Colonic mucosa (tissue), 4 donors: ENCODE measurements around the gene PRKAG2. TPM values are rescaled to one million over a fixed set of nuclear protein-coding genes. Genes with fewer than 3 reads are reported as not detected.

ENCODE experiments used
- DNase-seq: peaks from one replicate; pipeline ENCODE4 v3.0.0-alpha.2; 2020
- H3K27ac ChIP-seq: fragments of 200-600 bp; one replicate; pipeline ENCODE4 v1.8.0; 2021
- H3K27me3 ChIP-seq: fragments of 200-600 bp; one replicate; pipeline ENCODE4 v1.8.0; 2021
- H3K36me3 ChIP-seq: fragments of 200-600 bp; one replicate; pipeline ENCODE4 v1.8.0; 2021
- H3K4me1 ChIP-seq: fragments of 200-600 bp; one replicate; pipeline ENCODE4 v1.8.0; 2021; ENCODE audit warnings: mild to moderate bottlenecking
- H3K4me3 ChIP-seq: fragments of 200-600 bp; one replicate; pipeline ENCODE4 v1.8.0; 2021
- H3K9ac ChIP-seq, 2 donors: one replicate each; pipeline ENCODE4 v1.7.0; 2013; ENCODE audit warnings: control low read depth in 2 of 2, low read depth in 2 of 2, low read length in 2 of 2
- H3K9me3 ChIP-seq: fragments of 200-600 bp; one replicate; pipeline ENCODE4 v1.8.0; 2021
- CTCF ChIP-seq: fragments of 200-600 bp; IDR thresholded peaks from one replicate; pipeline ENCODE4 v1.8.0; 2022; ENCODE audit warnings: antibody characterized with exemption, mild to moderate bottlenecking
- intact Hi-C: fragments of 100-400 bp; cut with DNase I; formaldehyde crosslinking; loops from one replicate; pipeline ENCODE4 v1.14.1; 2022
- total RNA-seq, 2 donors: library from RNA; stranded (reverse); fragmentation: NEBNext Ultra II Directional in 1 of 2; extraction: Animal tissue kit (Norgen Biotek cat#: 25700) in 1 of 2; gene quantifications; one replicate each; pipeline ENCODE4 v1.2.1, GENCODE V29; 2021
- donor health status: healthy.
- donor health status: DM: no; HTN: no; CAD: no.
- donor health status: DM: no; HTN: no; CAD: no.

Gene PRKAG2
- total RNA-seq, 2 donors from 2014 or later = 36.3 to 42.0 TPM

DNA sequence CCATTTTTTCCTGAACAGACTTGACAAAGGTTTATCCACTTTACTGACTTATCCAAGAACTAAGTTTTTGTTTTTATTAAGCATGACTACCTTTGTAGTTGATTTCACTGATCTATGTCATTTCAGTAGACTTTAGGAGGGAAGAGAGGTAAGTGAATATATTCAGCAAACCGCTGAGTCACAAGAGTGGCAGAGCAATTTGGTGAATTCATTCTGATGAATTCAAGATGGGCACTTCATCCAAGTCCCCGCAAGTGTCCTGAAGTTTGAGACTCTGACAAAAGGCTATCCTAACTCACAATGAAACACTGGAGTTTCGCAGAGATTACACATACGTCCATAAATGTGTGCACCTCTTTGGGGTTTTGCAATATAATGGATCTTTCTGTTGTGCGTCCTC lies 255.0 kb downstream of the PRKAG2 start:
- H3K4me1 ChIP-seq = no peaks in the 10 kb centered on the region
- no peaks in the 10 kb centered on the region for H3K9me3 ChIP-seq
- H3K36me3 ChIP-seq = no peaks in the 10 kb centered on the region
- no peak overlapping the region for H3K9ac ChIP-seq
- intact Hi-C loops = no loop called here
- no peaks in the 10 kb centered on the region for H3K27me3 ChIP-seq
- no peak overlapping the region for H3K27ac ChIP-seq
- H3K4me3 ChIP-seq = no peak overlapping the region
- DNase-seq = peak; percentile 2
- no peak for TF ChIP-seq CTCF

DNA sequence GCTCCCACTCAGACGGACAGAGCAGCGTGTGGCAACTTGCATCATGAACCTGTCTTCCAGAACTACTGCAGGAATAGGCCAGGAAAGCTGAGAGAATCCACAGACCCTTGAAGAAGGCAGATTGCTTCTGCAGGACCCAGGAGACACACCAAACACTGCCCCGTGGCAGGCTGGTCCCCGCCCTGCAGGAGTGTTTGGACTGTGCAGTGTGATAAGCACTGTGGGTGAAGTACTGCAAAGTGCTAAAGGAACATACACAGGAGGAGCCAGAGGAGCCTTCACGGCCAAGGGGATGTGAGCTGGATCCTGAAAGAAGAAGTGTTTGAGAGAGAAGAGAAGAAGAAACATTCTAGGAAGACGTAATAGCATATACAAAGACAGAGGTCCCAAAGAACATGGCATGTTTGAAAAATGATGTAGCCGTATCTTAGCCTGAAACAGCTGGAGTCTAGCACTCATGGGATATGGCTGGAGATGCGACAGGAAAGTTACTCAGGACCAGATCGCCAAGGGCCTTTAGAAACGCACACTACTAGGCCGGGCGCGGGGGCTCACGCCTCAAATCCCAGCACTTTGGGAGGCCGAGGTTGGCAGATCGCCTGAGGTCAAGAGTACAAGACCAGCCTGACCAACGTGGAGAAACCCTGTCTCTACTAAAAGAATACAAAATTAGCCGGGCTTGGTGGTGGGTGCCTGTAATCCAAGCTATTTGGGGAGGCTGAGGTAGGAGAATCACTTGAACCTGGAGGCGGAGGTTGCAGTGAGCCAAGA lies 260.3 kb downstream of the PRKAG2 start:
- DNase-seq = no peak

GRCh38 chr7:151615784-151616183 lies 261.1 kb downstream of the PRKAG2 start:
- no peak for TF ChIP-seq CTCF
- Histone ChIP-seq H3K27me3 (no peaks in the 10 kb centered on the region), H3K4me1 (no peaks in the 10 kb centered on the region), H3K36me3 (no peaks in the 10 kb centered on the region), H3K9me3 (no peaks in the 10 kb centered on the region), H3K4me3 (no peak overlapping the region), H3K9ac (no peak overlapping the region), H3K27ac (no peak overlapping the region)
- intact Hi-C loops = no loop called here
- DNase-seq = no peak

More for the DNA sequence above, 260.3 kb downstream of the PRKAG2 start:
- H3K4me3 ChIP-seq = no peak overlapping the region
- H3K27ac ChIP-seq = no peak overlapping the region
- H3K36me3 ChIP-seq = no peaks in the 10 kb centered on the region
- no peaks in the 10 kb centered on the region for H3K9me3 ChIP-seq
- no peaks in the 10 kb centered on the region for H3K27me3 ChIP-seq
- no peaks in the 10 kb centered on the region for H3K4me1 ChIP-seq
- H3K9ac ChIP-seq = no peak overlapping the region
- no peak for TF ChIP-seq CTCF
- intact Hi-C loops = no loop called here

DNA sequence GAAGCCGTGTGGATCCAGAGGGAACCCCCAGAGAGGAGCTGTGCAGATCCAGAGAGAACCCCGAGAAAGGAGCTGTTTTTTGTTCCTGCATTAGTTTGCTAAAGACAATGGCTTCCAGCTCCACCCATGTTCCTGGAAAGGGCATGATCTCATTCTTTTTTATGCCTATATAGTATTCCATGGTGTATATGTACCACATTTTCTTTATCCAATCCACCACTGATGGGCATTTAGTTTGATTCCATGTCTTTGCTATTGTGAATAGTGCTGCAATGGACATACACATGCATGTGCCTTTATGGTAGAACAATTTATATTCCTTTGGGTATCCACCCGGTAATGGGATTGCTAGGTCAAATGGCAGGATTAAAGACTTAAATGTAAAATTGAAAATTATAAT lies 261.9 kb downstream of the PRKAG2 start:
- DNase-seq = no peak
- intact Hi-C loops = no loop called here
- TF ChIP-seq CTCF = no peak
- no peak overlapping the region for H3K9ac ChIP-seq
- H3K4me3 ChIP-seq = no peak overlapping the region
- no peaks in the 10 kb centered on the region for H3K36me3 ChIP-seq
- no peaks in the 10 kb centered on the region for H3K9me3 ChIP-seq
- H3K27me3 ChIP-seq = no peaks in the 10 kb centered on the region
- H3K27ac ChIP-seq = no peak overlapping the region
- H3K4me1 ChIP-seq = no peaks in the 10 kb centered on the region

DNA sequence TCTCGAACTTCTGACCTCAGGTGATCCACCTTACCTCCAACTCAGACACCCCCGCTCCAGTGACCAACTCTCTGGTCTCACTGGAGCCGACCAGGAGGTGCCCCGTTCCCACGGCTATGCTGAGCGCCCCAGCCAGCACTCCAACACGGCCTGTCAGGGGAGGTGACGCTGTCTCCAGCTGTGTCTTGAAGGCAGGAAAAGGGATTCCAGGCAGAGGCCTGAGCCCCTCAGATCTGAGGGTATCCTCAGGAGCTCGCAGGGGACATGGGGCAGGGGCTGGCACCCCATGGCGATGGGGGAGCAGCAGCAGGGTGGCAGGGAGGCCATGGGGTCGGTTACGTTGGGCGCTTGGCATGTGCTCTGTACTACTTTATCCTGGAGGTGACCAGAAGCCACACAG lies 262.9 kb downstream of the PRKAG2 start:
- TF ChIP-seq CTCF = no peak
- intact Hi-C loops = no loop called here
- Histone ChIP-seq H3K4me1 (no peaks in the 10 kb centered on the region), H3K27me3 (no peaks in the 10 kb centered on the region), H3K9ac (no peak overlapping the region), H3K9me3 (no peaks in the 10 kb centered on the region), H3K36me3 (no peaks in the 10 kb centered on the region), H3K4me3 (no peak overlapping the region), H3K27ac (no peak overlapping the region)
- no peak for DNase-seq
